Tongue (tissue), 2 donors: ENCODE measurements around the gene TRIM8. TPM values are rescaled to one million over a fixed set of nuclear protein-coding genes. Genes with fewer than 3 reads are reported as not detected.

Experiments used
- DNase-seq: peaks from one replicate; pipeline ENCODE4 v3.0.0-alpha.2; 2015
- total RNA-seq: library from RNA; depleted of rRNA; stranded (reverse); fragments of >200 nt; gene quantifications from one replicate; pipeline ENCODE4 v1.2.3, GENCODE V29; 2014

Gene TRIM8
- total RNA-seq, 1 donor from 2014 or later, result 82.2 TPM

- DNase-seq, result peak; percentile 93
Observed at GRCh38 chr10:102616066-102616770, 28.1 kb upstream of the TRIM8 start.

GRCh38 chr10:102617041-102617440, 27.2 kb upstream of the TRIM8 start:
- DNase-seq, result no peak

- no peak for DNase-seq
Observed at GRCh38 chr10:102617816-102618215, 26.5 kb upstream of the TRIM8 start.

GRCh38 chr10:102619281-102619981, 24.8 kb upstream of the TRIM8 start:
- DNase-seq, result no peak

- DNase-seq, result no peak
Observed at GRCh38 chr10:102620138-102620590, 24.1 kb upstream of the TRIM8 start.

- no peak for DNase-seq
Observed at GRCh38 chr10:102620591-102621442, 23.5 kb upstream of the TRIM8 start.

GRCh38 chr10:102621443-102622325, 22.6 kb upstream of the TRIM8 start:
- peak; percentile 51 for DNase-seq

- no peak for DNase-seq
Observed at GRCh38 chr10:102624094-102624493, 20.2 kb upstream of the TRIM8 start.

GRCh38 chr10:102624751-102625645, 19.3 kb upstream of the TRIM8 start:
- no peak for DNase-seq

GRCh38 chr10:102626026-102626685, 18.1 kb upstream of the TRIM8 start:
- DNase-seq, result no peak

- DNase-seq, result peak; percentile 58
Observed at GRCh38 chr10:102627291-102627735, 17.0 kb upstream of the TRIM8 start.

- DNase-seq, result peak; percentile 73
Observed at GRCh38 chr10:102627736-102628293, 16.5 kb upstream of the TRIM8 start.

- peak; percentile 83 for DNase-seq
Observed at GRCh38 chr10:102628451-102628911, 15.8 kb upstream of the TRIM8 start.

- DNase-seq, result no peak
Observed at GRCh38 chr10:102629661-102630614, 14.3 kb upstream of the TRIM8 start.

GRCh38 chr10:102630663-102631062, 13.6 kb upstream of the TRIM8 start:
- no peak for DNase-seq

GRCh38 chr10:102631525-102632393, 12.5 kb upstream of the TRIM8 start:
- DNase-seq, result no peak

GRCh38 chr10:102632394-102633111, 11.7 kb upstream of the TRIM8 start:
- peak; percentile 86 for DNase-seq
